NB4 (cell line): ENCODE data around the gene XAGE1B.

Source experiments
- CTCF ChIP-seq: IDR thresholded peaks from one replicate; pipeline ENCODE4 v1.5.1; 2012; ENCODE audit warnings: low read depth, low read length
- MAX ChIP-seq: IDR thresholded peaks from 2 replicates; pipeline ENCODE4 v1.6.1; 2011; ENCODE audit warnings: low read depth, low read length

DNA sequence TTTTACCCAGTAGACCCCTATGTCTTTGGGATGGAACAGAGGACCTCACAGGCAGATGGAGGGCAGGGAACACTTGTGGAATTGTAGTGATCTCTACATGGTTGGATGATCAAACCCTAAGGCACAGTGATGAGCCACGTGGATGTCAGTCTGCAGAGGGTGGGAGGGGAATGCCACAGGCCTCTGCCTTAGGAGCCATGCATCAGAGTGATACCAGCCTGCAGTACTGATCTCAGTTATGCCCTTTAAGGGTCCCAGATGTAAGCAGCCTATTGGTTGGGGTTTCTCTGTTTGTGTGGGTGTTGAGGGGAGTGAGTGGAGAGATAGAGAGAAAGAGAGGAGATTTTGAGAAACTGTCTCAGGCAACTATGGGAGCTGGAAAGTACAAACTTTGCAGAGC lies 39.9 kb upstream of the XAGE1B start:
- TF ChIP-seq CTCF: no peak
- TF ChIP-seq MAX: no peak
